IMR-90 (cell line): ENCODE results near the gene PPP1R9A. TPM values are rescaled to one million over a fixed set of nuclear protein-coding genes. Genes with fewer than 3 reads are reported as not detected.

Source experiments
- ATAC-seq: fragments of 200-7000 bp; cut with Tn5 transposase; 2 replicates; pipeline ENCODE4 v1.9.1; 2020; ENCODE audit warnings: low read depth, mild to moderate bottlenecking, moderate library complexity
- BruUV-seq: library from RNA; stranded (reverse); fragments of 400-500 nt; replicated peaks from 2 replicates; lab custom pipeline; 2021; lab: Mats Ljungman, UMichigan
- CTCF ChIA-PET: fragments of 300-600 bp; formaldehyde crosslinking; extraction: SDS; loops from one replicate; lab custom pipeline; 2021; ENCODE audit warnings: antibody characterized with exemption; lab: Yijun Ruan, JAX
- POLR2A ChIA-PET: fragments of 300-600 bp; sonication (Branson Sonifier 250); formaldehyde crosslinking; loops from one replicate; lab custom pipeline; 2022; ENCODE audit warnings: antibody characterized with exemption; ENCODE audit not compliant: unreplicated experiment; lab: Charles Lee
- DNase-seq: peaks from one replicate; pipeline ENCODE4 v3.0.0; 2013
- H2AFZ ChIP-seq: replicated peaks from 2 replicates; pipeline ENCODE3; 2013; ENCODE audit warnings: low read length, mild to moderate bottlenecking; ENCODE audit not compliant: poor library complexity
- H2AK5ac ChIP-seq: 2 replicates; pipeline ENCODE4 v1.6.1; 2013; ENCODE audit warnings: low read depth, low read length, inconsistent platforms
- H2AK9ac ChIP-seq: replicated peaks from 2 replicates; pipeline ENCODE3; 2013; ENCODE audit warnings: mild to moderate bottlenecking, low read depth, low read length, moderate library complexity; ENCODE audit not compliant: poor library complexity
- H2BK120ac ChIP-seq: 2 replicates; pipeline ENCODE4 v1.6.1; 2013; ENCODE audit warnings: low read depth, low read length, inconsistent platforms
- H2BK15ac ChIP-seq: 3 replicates; pipeline ENCODE4 v1.6.1; 2013; ENCODE audit warnings: low read depth, low read length, inconsistent platforms
- H2BK20ac ChIP-seq: 2 replicates; pipeline ENCODE4 v1.6.1; 2013; ENCODE audit warnings: low read depth, mild to moderate bottlenecking, inconsistent platforms, low read length, moderate library complexity
- H2BK5ac ChIP-seq: 2 replicates; pipeline ENCODE4 v1.6.1; 2013; ENCODE audit warnings: mild to moderate bottlenecking, low read depth, low read length, inconsistent platforms; ENCODE audit not compliant: poor library complexity, severe bottlenecking
- H3K14ac ChIP-seq: replicated peaks from 2 replicates; pipeline ENCODE4 v1.6.1; 2013; ENCODE audit warnings: low read depth, low read length, inconsistent platforms
- H3K18ac ChIP-seq: 2 replicates; pipeline ENCODE4 v1.6.1; 2013; ENCODE audit warnings: low read depth, low read length, control low read depth
- H3K23ac ChIP-seq: 2 replicates; pipeline ENCODE4 v1.6.1; 2013; ENCODE audit warnings: low read depth, low read length, inconsistent platforms
- H3K27ac ChIP-seq: 2 replicates; pipeline ENCODE4 v1.5.1; 2013; ENCODE audit warnings: mild to moderate bottlenecking, control low read depth, low read length; ENCODE audit not compliant: insufficient read depth
- H3K27me3 ChIP-seq: 2 replicates; pipeline ENCODE4 v1.6.1; 2013; ENCODE audit warnings: low read length; ENCODE audit not compliant: control insufficient read depth, insufficient read depth
- H3K36me3 ChIP-seq: 2 replicates; pipeline ENCODE4 v1.6.1; 2013; ENCODE audit warnings: low read length, mixed read lengths; ENCODE audit not compliant: control insufficient read depth, insufficient read depth
- H3K4ac ChIP-seq: 2 replicates; pipeline ENCODE4 v1.6.1; 2013; ENCODE audit warnings: low read depth, low read length, inconsistent platforms
- H3K4me1 ChIP-seq: 2 replicates; pipeline ENCODE4 v1.6.1; 2013; ENCODE audit warnings: low read length, mixed read lengths; ENCODE audit not compliant: control insufficient read depth, insufficient read depth
- H3K4me2 ChIP-seq: 2 replicates; pipeline ENCODE4 v1.6.1; 2013; ENCODE audit warnings: low read depth, mild to moderate bottlenecking, control low read depth, low read length, moderate library complexity
- H3K4me3 ChIP-seq: 2 replicates; pipeline ENCODE4 v1.5.1; 2013; ENCODE audit warnings: low read depth, mild to moderate bottlenecking, control low read depth, low read length, moderate library complexity; ENCODE audit not compliant: insufficient read depth
- H3K56ac ChIP-seq: 2 replicates; pipeline ENCODE4 v1.6.1; 2013; ENCODE audit warnings: low read length, inconsistent platforms; ENCODE audit not compliant: insufficient read depth; ENCODE audit errors: extremely low read depth
- H3K79me1 ChIP-seq, 2 experiments: 2 replicates each; pipeline ENCODE4 v1.6.1; 2013; ENCODE audit warnings: low read length in 2 of 2, inconsistent platforms in 1 of 2, low read depth in 1 of 2
- H3K9ac ChIP-seq: 2 replicates; pipeline ENCODE4 v1.6.1; 2013; ENCODE audit warnings: low read depth, low read length, control low read depth
- H3K9me1 ChIP-seq: 2 replicates; pipeline ENCODE4 v1.6.1; 2013; ENCODE audit warnings: low read length, inconsistent platforms; ENCODE audit not compliant: insufficient read depth
- H3K9me3 ChIP-seq: 2 replicates; pipeline ENCODE4 v1.6.1; 2013; ENCODE audit warnings: low read length; ENCODE audit not compliant: control insufficient read depth, insufficient read depth
- H4K20me1 ChIP-seq: 2 replicates; pipeline ENCODE4 v1.6.1; 2013; ENCODE audit warnings: low read length, inconsistent platforms; ENCODE audit not compliant: insufficient read depth
- H4K5ac ChIP-seq: 2 replicates; pipeline ENCODE4 v1.6.1; 2013; ENCODE audit warnings: mild to moderate bottlenecking, low read depth, low read length, control low read depth
- H4K8ac ChIP-seq, 2 experiments: 2 replicates each; pipeline ENCODE4 v1.6.1; 2013; ENCODE audit warnings: low read depth in 2 of 2, low read length in 2 of 2, control low read depth in 1 of 2, inconsistent platforms in 1 of 2
- H4K91ac ChIP-seq: 2 replicates; pipeline ENCODE4 v1.6.1; 2013; ENCODE audit warnings: low read depth, low read length, inconsistent platforms; ENCODE audit not compliant: insufficient read depth
- BHLHE40 ChIP-seq: fragments of 150-350 bp; IDR thresholded peaks from 2 replicates; pipeline ENCODE4 v1.6.1; 2016; ENCODE audit warnings: mild to moderate bottlenecking, low read depth, low read length
- MAZ ChIP-seq: IDR thresholded peaks from 2 replicates; pipeline ENCODE4 v1.6.1; 2012; ENCODE audit warnings: low read depth, mild to moderate bottlenecking, low read length, improper control_type of control experiment, moderate library complexity, borderline replicate concordance
- POLR2A ChIP-seq: IDR thresholded peaks from 2 replicates; pipeline ENCODE4 v1.6.1; 2012; ENCODE audit warnings: mild to moderate bottlenecking, low read depth, low read length
- RFX5 ChIP-seq: IDR thresholded peaks from 2 replicates; pipeline ENCODE4 v1.8.0; 2012; ENCODE audit warnings: low read depth, mild to moderate bottlenecking, low read length, moderate library complexity
- WGBS, 2 experiments: methylation state at CpG; one replicate each; pipeline versions ENCODE4 v1.1.5 to v1.1.7; 2013; ENCODE audit warnings: missing lambda C conversion rate in 2 of 2; ENCODE audit not compliant: insufficient read length in 1 of 2; ENCODE audit errors: extremely low coverage in 2 of 2; 5-methylcytosine and 5-hydroxymethylcytosine counted together
- dilution Hi-C: fragments of 300-500 bp; cut with HindIII; formaldehyde crosslinking; loops from one replicate; pipeline ENCODE4 v1.14.3; 2018; ENCODE audit warnings: low sequenced_read_pairs; ENCODE audit not compliant: unreplicated experiment
- in situ Hi-C: fragments of 300-500 bp; cut with MboI; formaldehyde crosslinking; loops from 3 replicates; pipeline ENCODE4 v1.14.3; 2019; ENCODE audit warnings: low sequenced_read_pairs, inconsistent platforms, mixed read lengths
- intact Hi-C: fragments of 100-400 bp; cut with micrococcal nuclease; formaldehyde crosslinking; loops from 2 replicates; pipeline ENCODE4 v1.10.0; 2022
- polyA plus RNA-seq, 3 experiments: library from polyadenylated mRNA; depleted of rRNA; stranded (reverse); fragments of >200 nt; gene quantifications; 2 replicates each; pipeline ENCODE4 v1.2.3, GENCODE V29; 2012; ENCODE audit warnings: low replicate concordance in 1 of 3
- total RNA-seq: library from RNA; depleted of rRNA; stranded (reverse); fragments of >200 nt; gene quantifications from 2 replicates; pipeline ENCODE4 v1.2.3, GENCODE V29; 2012
- TF ChIP-seq, protein P1 (sequence below): conservative IDR thresholded peaks from 2 replicates; pipeline ENCODE4 v1.5.1; 2012; ENCODE audit warnings: mild to moderate bottlenecking, low read depth, low read length, improper control_type of control experiment

Gene PPP1R9A
- total and polyA plus RNA-seq, 2 of the 4 experiments (the other 2 are of a cell fraction), result not detected

DNA sequence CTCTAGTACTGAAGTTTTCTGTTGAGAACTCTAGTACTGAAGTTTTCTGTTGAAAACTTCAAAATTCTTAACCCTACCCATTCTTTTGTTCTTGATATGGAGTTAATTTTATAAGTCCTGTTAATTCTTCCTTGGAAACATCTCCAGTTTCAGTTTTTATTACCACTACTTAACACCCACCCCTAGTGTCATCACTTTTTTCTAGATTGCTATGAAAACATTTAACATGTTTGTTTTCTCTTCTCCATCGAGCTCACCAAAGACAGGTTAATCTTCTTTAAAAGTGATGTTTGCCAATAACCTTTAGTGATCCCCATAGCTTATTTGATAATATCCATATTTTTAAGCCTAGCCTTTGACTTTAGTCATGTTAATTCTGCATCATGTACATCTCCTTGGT, 147.9 kb downstream of the PPP1R9A start:
- ChIA-PET CTCF (interaction anchor here (1.3 kb wide), 1 partner anchor 12 kb away, joined by 3 read pairs; no protein-coding TSS in a partner anchor), POLR2A (no interaction called here)
- no peak overlapping the region for H3K4me2 ChIP-seq
- ATAC-seq (no peak), DNase-seq (no peak)
- no peak overlapping the region for H3K18ac ChIP-seq
- no peaks in the 10 kb centered on the region for H3K36me3 ChIP-seq
- no peaks in the 10 kb centered on the region for H3K79me1 ChIP-seq
- no peak overlapping the region for H2AFZ ChIP-seq
- in situ Hi-C loops (no loop called here), intact Hi-C loops (no loop called here), dilution Hi-C loops (no loop called here)
- TF ChIP-seq RFX5, result no peak
- no peak for TF ChIP-seq BHLHE40
- TF ChIP-seq, protein P1, sequence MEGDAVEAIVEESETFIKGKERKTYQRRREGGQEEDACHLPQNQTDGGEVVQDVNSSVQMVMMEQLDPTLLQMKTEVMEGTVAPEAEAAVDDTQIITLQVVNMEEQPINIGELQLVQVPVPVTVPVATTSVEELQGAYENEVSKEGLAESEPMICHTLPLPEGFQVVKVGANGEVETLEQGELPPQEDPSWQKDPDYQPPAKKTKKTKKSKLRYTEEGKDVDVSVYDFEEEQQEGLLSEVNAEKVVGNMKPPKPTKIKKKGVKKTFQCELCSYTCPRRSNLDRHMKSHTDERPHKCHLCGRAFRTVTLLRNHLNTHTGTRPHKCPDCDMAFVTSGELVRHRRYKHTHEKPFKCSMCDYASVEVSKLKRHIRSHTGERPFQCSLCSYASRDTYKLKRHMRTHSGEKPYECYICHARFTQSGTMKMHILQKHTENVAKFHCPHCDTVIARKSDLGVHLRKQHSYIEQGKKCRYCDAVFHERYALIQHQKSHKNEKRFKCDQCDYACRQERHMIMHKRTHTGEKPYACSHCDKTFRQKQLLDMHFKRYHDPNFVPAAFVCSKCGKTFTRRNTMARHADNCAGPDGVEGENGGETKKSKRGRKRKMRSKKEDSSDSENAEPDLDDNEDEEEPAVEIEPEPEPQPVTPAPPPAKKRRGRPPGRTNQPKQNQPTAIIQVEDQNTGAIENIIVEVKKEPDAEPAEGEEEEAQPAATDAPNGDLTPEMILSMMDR, result no peak
- TF ChIP-seq POLR2A, result no peak
- no peak for TF ChIP-seq MAZ
- no CpG with 5 or more reads among the region's 1 CpG for WGBS, 2 experiments
- no peak overlapping the region for H2BK5ac ChIP-seq
- H3K4me1 ChIP-seq, result no peaks in the 10 kb centered on the region
- H3K27me3 ChIP-seq, result no peaks in the 10 kb centered on the region
- H2AK9ac ChIP-seq, result no peak overlapping the region
- H2AK5ac ChIP-seq, result no peak overlapping the region
- H3K9me3 ChIP-seq, result no peaks in the 10 kb centered on the region
- H2BK20ac ChIP-seq, result no peak overlapping the region
- BruUV-seq, result no TSS peak
- H2BK120ac ChIP-seq, result no peak overlapping the region
- H4K8ac ChIP-seq, result no peak overlapping the region
- no peak overlapping the region for H3K9ac ChIP-seq
- no peak overlapping the region for H2BK15ac ChIP-seq
- no peak overlapping the region for H3K23ac ChIP-seq
- H4K5ac ChIP-seq, result no peak overlapping the region
- H3K9me1 ChIP-seq, result no peaks in the 10 kb centered on the region
- no peak overlapping the region for H3K27ac ChIP-seq
- H3K4me3 ChIP-seq, result no peak overlapping the region
- no peak overlapping the region for H3K4ac ChIP-seq
- H3K56ac ChIP-seq, result no peak overlapping the region
- no peak overlapping the region for H4K91ac ChIP-seq
- H3K14ac ChIP-seq, result no peak overlapping the region
- H4K20me1 ChIP-seq, result no peaks in the 10 kb centered on the region
